ENCODE measurements around the gene PDS5B.
A peak's percentile ranks its signal among the peaks of the same experiment; 100 is the strongest.

The PDS5B gene

DNA sequence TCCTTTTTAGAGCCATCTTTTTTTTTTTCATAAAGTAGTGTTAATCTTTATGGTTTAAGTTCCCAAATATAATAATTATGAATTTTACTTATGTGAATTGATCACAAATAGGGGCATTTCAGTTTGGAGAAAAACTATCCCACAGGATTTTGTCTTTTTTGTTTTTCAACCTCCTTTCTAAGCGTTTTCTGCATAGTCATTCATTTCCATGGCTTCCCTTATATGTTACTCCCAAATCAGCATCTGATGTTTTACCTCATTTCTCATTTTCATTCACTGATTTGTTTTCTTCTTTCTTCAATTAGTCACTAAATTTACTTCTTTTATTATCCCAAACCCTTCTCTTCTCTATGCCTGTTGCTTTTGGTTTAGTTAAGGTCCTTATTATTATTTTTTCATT is 24.7 kb downstream of the PDS5B start:
- no peak for DNase-seq (ENCODE audit: low read depth)
- no peak for TF ChIP-seq CTCF (conservative IDR thresholded peaks at IDR 0.05; ENCODE audit: low read depth, low read length)
- H3K4me3 ChIP-seq (ENCODE audit: low read depth, low read length), result no peak overlapping the region

DNA sequence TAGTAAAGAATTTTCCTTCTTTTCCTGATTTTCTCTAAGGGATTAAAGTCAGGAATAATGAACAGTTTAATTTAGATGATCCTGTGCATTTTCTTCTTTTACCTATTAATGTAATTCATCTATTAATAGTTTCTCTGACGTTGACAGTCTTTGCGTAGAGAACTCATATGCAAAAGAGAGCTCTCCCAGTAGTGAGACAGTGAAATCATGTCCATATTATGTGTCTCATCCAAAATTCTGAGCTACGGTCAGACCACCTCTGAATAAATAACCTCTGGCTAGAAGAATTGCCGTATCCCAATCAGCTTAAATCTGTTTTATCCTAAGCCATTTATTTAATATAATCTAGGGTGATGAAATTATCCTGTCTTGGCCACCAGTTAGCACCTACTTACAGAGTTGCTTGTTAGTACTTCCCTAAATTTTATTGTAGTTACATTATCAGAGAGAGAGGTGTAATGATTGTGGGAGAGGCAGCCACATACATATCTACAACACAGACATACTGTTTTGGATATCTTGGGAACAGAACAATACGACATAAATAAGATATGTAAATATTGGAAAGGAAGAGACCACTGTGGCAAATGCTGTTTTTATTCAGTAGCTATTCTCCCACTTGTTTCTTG is 30.7 kb downstream of the PDS5B start:
- no peak overlapping the region for H3K4me3 ChIP-seq (ENCODE audit: low read depth, low read length)
- no peak for TF ChIP-seq CTCF (conservative IDR thresholded peaks at IDR 0.05; ENCODE audit: low read depth, low read length)
- no peak for DNase-seq (ENCODE audit: low read depth)

DNA sequence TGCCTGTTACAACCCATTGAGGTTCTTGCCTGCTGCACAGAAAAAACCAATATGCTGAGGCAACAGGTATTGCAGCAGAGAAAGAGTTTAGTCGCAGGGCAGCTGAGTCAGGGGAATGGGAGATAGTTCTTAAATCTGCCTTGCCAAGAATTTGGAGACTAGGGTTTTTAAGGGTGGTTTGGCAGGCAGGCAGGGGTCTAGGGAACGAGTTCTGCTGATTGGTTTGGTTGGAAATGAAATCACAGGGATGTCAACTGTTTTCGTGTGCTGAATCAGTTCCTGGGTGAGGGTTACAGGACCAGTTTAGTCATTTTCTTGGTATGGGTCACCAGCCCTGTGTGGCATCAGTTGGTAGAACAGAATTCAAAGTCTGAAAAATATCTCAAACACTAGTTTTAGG is 36.6 kb downstream of the PDS5B start:
- no peak for DNase-seq (ENCODE audit: low read depth)

DNA sequence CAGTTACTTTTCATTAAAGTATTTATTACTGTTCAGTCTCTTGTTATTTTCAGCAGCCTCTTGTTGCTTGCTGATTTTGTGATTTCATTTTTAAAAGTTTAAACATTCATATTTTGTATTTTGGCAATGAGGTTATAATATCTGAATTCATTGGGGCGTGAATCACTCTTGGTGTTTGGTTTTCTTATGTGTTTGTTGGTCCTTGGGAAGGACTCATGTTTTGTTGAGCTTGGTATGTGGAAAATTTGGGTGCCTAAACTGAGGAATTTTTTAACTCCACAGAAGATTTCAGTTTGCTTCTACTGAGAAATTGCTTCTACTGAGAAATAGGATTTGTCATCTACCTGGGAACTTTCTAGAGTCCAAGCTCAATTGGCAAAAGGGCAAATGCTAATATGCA is 38.2 kb downstream of the PDS5B start:
- H3K4me3 ChIP-seq (ENCODE audit: low read depth, low read length), result no peak overlapping the region
- no peak for TF ChIP-seq CTCF (conservative IDR thresholded peaks at IDR 0.05; ENCODE audit: low read depth, low read length)
- peak; percentile 24 for DNase-seq (ENCODE audit: low read depth)

More for the DNA sequence above, 36.6 kb downstream of the PDS5B start:
- TF ChIP-seq CTCF (conservative IDR thresholded peaks at IDR 0.05; ENCODE audit: low read depth, low read length), result no peak
- H3K4me3 ChIP-seq (ENCODE audit: low read depth, low read length), result no peak overlapping the region

DNA sequence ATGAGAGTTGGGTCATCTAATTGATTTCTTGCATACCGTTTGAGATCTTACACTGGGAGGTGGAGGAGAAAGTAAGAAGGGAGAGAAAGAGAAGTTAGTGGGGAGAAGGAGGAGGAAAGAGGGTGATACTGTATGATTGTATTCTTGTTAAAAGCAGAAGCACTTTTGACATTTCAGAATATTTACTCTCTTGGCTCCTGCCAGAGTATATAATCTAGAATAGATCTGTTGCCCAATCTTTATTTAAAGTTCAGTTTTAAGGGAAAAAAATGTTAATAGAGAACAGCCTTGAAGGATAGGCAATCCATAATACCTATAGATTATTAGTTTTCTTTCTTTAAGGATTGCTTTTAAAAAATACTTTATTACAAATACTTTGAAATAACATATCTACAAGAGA is 41.5 kb downstream of the PDS5B start:
- TF ChIP-seq CTCF (conservative IDR thresholded peaks at IDR 0.05; ENCODE audit: low read depth, low read length), result no peak
- H3K4me3 ChIP-seq (ENCODE audit: low read depth, low read length), result no peak overlapping the region
- no peak for DNase-seq (ENCODE audit: low read depth)

DNA sequence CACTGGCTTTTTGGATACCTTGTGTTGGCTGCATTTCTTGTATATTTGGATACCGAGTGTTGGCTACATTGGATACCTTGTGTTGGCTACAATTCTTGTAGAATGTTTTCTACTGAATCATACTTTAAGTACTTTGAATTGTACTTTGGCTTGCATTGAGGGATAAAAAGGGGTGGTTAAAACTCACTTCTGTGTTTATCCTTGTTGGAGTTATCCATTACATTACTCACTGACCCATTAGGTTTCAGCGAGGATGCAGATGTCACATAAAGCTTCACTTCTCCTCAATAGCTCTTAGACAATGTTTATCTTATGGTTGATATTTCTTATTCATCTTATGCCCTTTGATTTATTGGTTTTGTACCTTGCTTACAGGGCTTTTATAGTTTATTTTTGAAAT is 43.1 kb downstream of the PDS5B start:
- no peak for DNase-seq (ENCODE audit: low read depth)
- TF ChIP-seq CTCF (conservative IDR thresholded peaks at IDR 0.05; ENCODE audit: low read depth, low read length), result no peak
- H3K4me3 ChIP-seq (ENCODE audit: low read depth, low read length), result no peak overlapping the region

DNA sequence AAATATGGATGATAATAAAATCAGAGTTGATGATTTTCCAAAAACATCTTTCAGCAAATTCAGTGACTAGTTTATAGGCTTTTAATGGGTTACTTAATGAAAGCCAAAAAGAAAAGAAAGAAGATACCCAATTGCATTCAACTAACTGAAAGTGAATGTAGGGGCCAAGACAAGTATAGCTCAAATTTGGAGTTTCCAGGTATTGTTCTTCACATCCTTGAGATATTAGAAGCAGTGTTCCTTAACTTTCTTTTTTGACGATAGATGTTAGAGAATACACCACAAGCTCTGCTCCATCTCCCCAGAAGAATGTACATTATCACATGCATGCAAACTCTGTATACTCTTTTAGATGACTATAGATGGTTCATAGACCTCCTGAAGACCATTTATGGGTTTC is 43.6 kb downstream of the PDS5B start:
- no peak overlapping the region for H3K4me3 ChIP-seq (ENCODE audit: low read depth, low read length)
- TF ChIP-seq CTCF (conservative IDR thresholded peaks at IDR 0.05; ENCODE audit: low read depth, low read length), result no peak
- no peak for DNase-seq (ENCODE audit: low read depth)
